ENCODE data around the gene GH2. TPM values are rescaled to one million over a fixed set of nuclear protein-coding genes. Genes with fewer than 3 reads are reported as not detected.

The GH2 gene
- total RNA-seq, 2 donors from 2014 or later, result not detected

DNA sequence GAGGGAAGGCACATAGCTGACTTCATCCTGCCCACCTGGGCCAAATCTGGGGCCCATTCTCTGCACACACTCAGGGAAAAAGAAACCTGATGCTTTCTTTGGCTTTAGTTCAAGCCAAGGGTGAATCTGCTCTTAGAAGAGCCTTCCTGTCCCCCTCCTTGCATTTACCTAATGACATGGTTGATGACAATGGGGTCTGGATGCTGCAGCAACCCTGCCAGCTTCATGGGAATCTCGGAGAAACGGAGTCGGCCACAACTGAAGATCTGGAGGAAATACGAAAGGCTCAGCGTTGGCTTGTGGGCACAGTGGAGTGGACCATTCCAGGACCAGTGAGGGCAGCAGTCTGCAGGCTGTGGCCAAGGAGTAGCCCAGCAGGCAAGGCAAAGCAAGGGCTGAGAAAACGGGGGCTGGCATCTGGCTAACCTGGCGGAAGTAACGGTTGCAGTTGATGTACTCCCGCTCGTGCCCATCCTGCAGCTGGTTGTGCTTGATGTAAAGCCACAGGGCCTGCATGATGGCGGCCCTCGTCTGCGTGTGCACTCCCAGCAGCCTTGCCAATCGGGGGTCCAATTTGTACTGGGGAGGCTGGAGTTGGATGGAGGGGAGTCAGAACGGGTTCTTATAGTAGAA is 47.9 kb downstream of the GH2 start:
- no peak overlapping the region for H3K4me3 Mint-ChIP-seq
- no peaks in the 10 kb centered on the region for H3K27me3 Mint-ChIP-seq
- peaks cover 84% of the 10 kb centered on the region for H3K36me3 Mint-ChIP-seq (ENCODE audit: low read depth)
- peak overlapping the region; percentile 71 for H3K27ac Mint-ChIP-seq
- H3K9me3 Mint-ChIP-seq, result no peaks in the 10 kb centered on the region
- ATAC-seq (replicated peaks), result no peak
- peaks cover 26% of the 10 kb centered on the region for H3K4me1 Mint-ChIP-seq

- Mint-ChIP-seq H3K27me3 (no peaks in the 10 kb centered on the region), H3K27ac (no peak overlapping the region), H3K9me3 (no peaks in the 10 kb centered on the region), H3K36me3 (ENCODE audit: low read depth) (peaks cover 91% of the 10 kb centered on the region), H3K4me3 (no peak overlapping the region), H3K4me1 (peaks cover 26% of the 10 kb centered on the region)
- no peak for ATAC-seq (replicated peaks)
These were observed 48.6 kb downstream of the GH2 start for GRCh38 chr17:63833026-63833740.

- Mint-ChIP-seq H3K4me3 (no peak overlapping the region), H3K36me3 (ENCODE audit: low read depth) (peaks cover 98% of the 10 kb centered on the region), H3K27me3 (no peaks in the 10 kb centered on the region)
These were observed 49.3 kb downstream of the GH2 start for GRCh38 chr17:63832455-63832854.

GRCh38 chr17:63832014-63832413 is 49.7 kb downstream of the GH2 start:
- no peak for ATAC-seq (replicated peaks)

More at GRCh38 chr17:63832455-63832854, 49.3 kb downstream of the GH2 start:
- Mint-ChIP-seq H3K9me3 (no peaks in the 10 kb centered on the region), H3K27ac (peak overlapping the region; percentile 80), H3K4me1 (peaks cover 26% of the 10 kb centered on the region)
- no peak for ATAC-seq (replicated peaks)

GRCh38 chr17:63831505-63831904 is 50.2 kb downstream of the GH2 start:
- H3K4me1 Mint-ChIP-seq, result peaks cover 26% of the 10 kb centered on the region
- no peaks in the 10 kb centered on the region for H3K9me3 Mint-ChIP-seq
- H3K36me3 Mint-ChIP-seq (ENCODE audit: low read depth), result peaks cover 100% of the 10 kb centered on the region
- H3K4me3 Mint-ChIP-seq, result no peak overlapping the region
- ATAC-seq (replicated peaks), result no peak
- peak overlapping the region; percentile 80 for H3K27ac Mint-ChIP-seq
- H3K27me3 Mint-ChIP-seq, result no peaks in the 10 kb centered on the region

More at GRCh38 chr17:63832014-63832413, 49.7 kb downstream of the GH2 start:
- H3K27ac Mint-ChIP-seq, result peak overlapping the region; percentile 80
- H3K4me1 Mint-ChIP-seq, result peaks cover 26% of the 10 kb centered on the region
- peaks cover 100% of the 10 kb centered on the region for H3K36me3 Mint-ChIP-seq (ENCODE audit: low read depth)
- no peaks in the 10 kb centered on the region for H3K27me3 Mint-ChIP-seq
- H3K9me3 Mint-ChIP-seq, result no peaks in the 10 kb centered on the region
- no peak overlapping the region for H3K4me3 Mint-ChIP-seq

- no peak for ATAC-seq (replicated peaks)
- H3K27me3 Mint-ChIP-seq, result no peaks in the 10 kb centered on the region
- H3K9me3 Mint-ChIP-seq, result no peaks in the 10 kb centered on the region
- peaks cover 100% of the 10 kb centered on the region for H3K36me3 Mint-ChIP-seq (ENCODE audit: low read depth)
- peak overlapping the region; percentile 80 for H3K27ac Mint-ChIP-seq
- peaks cover 26% of the 10 kb centered on the region for H3K4me1 Mint-ChIP-seq
- H3K4me3 Mint-ChIP-seq, result peak overlapping the region; percentile 91
These were observed 50.7 kb downstream of the GH2 start for GRCh38 chr17:63830904-63831491.

GRCh38 chr17:63830278-63830677 is 51.5 kb downstream of the GH2 start:
- Mint-ChIP-seq H3K4me1 (peaks cover 30% of the 10 kb centered on the region), H3K9me3 (no peaks in the 10 kb centered on the region), H3K27me3 (no peaks in the 10 kb centered on the region), H3K27ac (peak overlapping the region; percentile 80), H3K4me3 (peak overlapping the region; percentile 91), H3K36me3 (ENCODE audit: low read depth) (peaks cover 100% of the 10 kb centered on the region)
- ATAC-seq (replicated peaks), result no peak

Other genes with a start within 250 kb of the GH2 start
- gene LIMD2, start 181.8 kb downstream of the GH2 start, total RNA-seq, result 100 to 1,000 TPM; 101 to 144 TPM
- gene STRADA, start 140.1 kb downstream of the GH2 start, total RNA-seq, result 10 to 100 TPM; 49.0 to 56.8 TPM
- gene CCDC47, start 108.3 kb downstream of the GH2 start, total RNA-seq, result 10 to 100 TPM; 75.5 to 99.9 TPM
- gene DDX42, start 107.8 kb downstream of the GH2 start, total RNA-seq, result 100 to 1,000 TPM; 119 to 121 TPM
- 100 to 1,000 TPM; 102 to 172 TPM for gene PSMC5, start 54.5 kb downstream of the GH2 start, total RNA-seq
- gene FTSJ3, start 54.3 kb downstream of the GH2 start, total RNA-seq, result 10 to 100 TPM; 36.3 to 74.1 TPM
- 100 to 1,000 TPM in 1 of 2 donors, 10 to 100 TPM in 1; 82.7 to 112 TPM for gene SMARCD2, start 39.3 kb downstream of the GH2 start, total RNA-seq
- 1 to 10 TPM; 2.3 to 3.5 TPM for gene CSH2, start 8.3 kb downstream of the GH2 start, total RNA-seq
- gene CSH1, start 14.6 kb upstream of the GH2 start, total RNA-seq, result 1 to 10 TPM; 7.6 to 8.2 TPM
- gene CSHL1, start 29.3 kb upstream of the GH2 start, total RNA-seq, result under 1 TPM in 1 of 2 donors, not detected in 1; 0.61 TPM
- gene GH1, start 36.9 kb upstream of the GH2 start, total RNA-seq, result under 1 TPM in 1 of 2 donors, not detected in 1; 0.56 TPM
- gene CD79B, start 50.4 kb upstream of the GH2 start, total RNA-seq, result 10 to 100 TPM; 29.3 to 41.4 TPM
- under 1 TPM; 0.32 to 0.37 TPM for gene SCN4A, start 91.0 kb upstream of the GH2 start, total RNA-seq
- gene PRR29, start 116.4 kb upstream of the GH2 start, total RNA-seq, result 1 to 10 TPM; 2.9 to 3.2 TPM
- gene ICAM2, start 138.7 kb upstream of the GH2 start, total RNA-seq, result 10 to 100 TPM; 43.0 to 54.9 TPM
- 10 to 100 TPM; 42.2 to 93.3 TPM for gene ERN1, start 248.2 kb upstream of the GH2 start, total RNA-seq